PFSK-1 (cell line): ENCODE measurements around the gene WLS.

Experiments
- FOXP2 ChIP-seq: optimal IDR thresholded peaks from 2 replicates; pipeline ENCODE3; 2011; ENCODE audit warnings: borderline replicate concordance, control low read depth, inconsistent platforms; ENCODE audit not compliant: insufficient read depth; ENCODE audit errors: extremely low read length, extremely low read depth
- POLR2AphosphoS5 ChIP-seq: IDR thresholded peaks from 2 replicates; pipeline ENCODE4 v1.6.1; 2012; ENCODE audit warnings: low read depth, mild to moderate bottlenecking, control low read depth, low read length, moderate library complexity
- REST ChIP-seq, 2 experiments: IDR thresholded peaks; 2 replicates each; pipeline versions ENCODE4 v1.6.1 to v1.8.0; 2011 to 2012; ENCODE audit warnings: low read depth in 2 of 2, low read length in 2 of 2, control low read depth in 1 of 2, inconsistent platforms in 1 of 2, mild to moderate bottlenecking in 1 of 2, moderate library complexity in 1 of 2; ENCODE audit not compliant: insufficient read depth in 1 of 2
- SIN3A ChIP-seq: IDR thresholded peaks from 2 replicates; pipeline ENCODE4 v1.6.1; 2012; ENCODE audit warnings: mild to moderate bottlenecking, low read length, moderate library complexity, borderline replicate concordance; ENCODE audit not compliant: insufficient read depth

- TF ChIP-seq SIN3A (no peak), POLR2AphosphoS5 (no peak), REST (IDR thresholded peaks at IDR 0.05; ENCODE audit: insufficient read depth in 1 of 2, low read depth in 2 of 2, low read length in 2 of 2) (no peak), FOXP2 (no peak)
Observed at GRCh38 chr1:68278221-68278620, 45.9 kb upstream of the WLS start.
